IMR-90 (cell line): Measurements from ENCODE around the gene ISCU. TPM values are rescaled to one million over a fixed set of nuclear protein-coding genes. Genes with fewer than 3 reads are reported as not detected.
A peak's percentile ranks its signal among the peaks of the same experiment; 100 is the strongest.

ENCODE experiments used
- ATAC-seq: fragments of 200-7000 bp; cut with Tn5 transposase; 2 replicates; pipeline ENCODE4 v1.9.1; 2020; ENCODE audit warnings: low read depth, mild to moderate bottlenecking, moderate library complexity
- BruUV-seq: library from RNA; stranded (reverse); fragments of 400-500 nt; replicated peaks from 2 replicates; lab custom pipeline; 2021; lab: Mats Ljungman, UMichigan
- CTCF ChIA-PET: fragments of 300-600 bp; formaldehyde crosslinking; extraction: SDS; loops from one replicate; lab custom pipeline; 2021; ENCODE audit warnings: antibody characterized with exemption; lab: Yijun Ruan, JAX
- POLR2A ChIA-PET: fragments of 300-600 bp; sonication (Branson Sonifier 250); formaldehyde crosslinking; loops from one replicate; lab custom pipeline; 2022; ENCODE audit warnings: antibody characterized with exemption; ENCODE audit not compliant: unreplicated experiment; lab: Charles Lee
- DNase-seq: peaks from one replicate; pipeline ENCODE4 v3.0.0; 2013
- H2AFZ ChIP-seq: replicated peaks from 2 replicates; pipeline ENCODE3; 2013; ENCODE audit warnings: low read length, mild to moderate bottlenecking; ENCODE audit not compliant: poor library complexity
- H2AK5ac ChIP-seq: 2 replicates; pipeline ENCODE4 v1.6.1; 2013; ENCODE audit warnings: low read depth, low read length, inconsistent platforms
- H2AK9ac ChIP-seq: replicated peaks from 2 replicates; pipeline ENCODE3; 2013; ENCODE audit warnings: mild to moderate bottlenecking, low read depth, low read length, moderate library complexity; ENCODE audit not compliant: poor library complexity
- H2BK120ac ChIP-seq: 2 replicates; pipeline ENCODE4 v1.6.1; 2013; ENCODE audit warnings: low read depth, low read length, inconsistent platforms
- H2BK15ac ChIP-seq: 3 replicates; pipeline ENCODE4 v1.6.1; 2013; ENCODE audit warnings: low read depth, low read length, inconsistent platforms
- H2BK20ac ChIP-seq: 2 replicates; pipeline ENCODE4 v1.6.1; 2013; ENCODE audit warnings: low read depth, mild to moderate bottlenecking, inconsistent platforms, low read length, moderate library complexity
- H2BK5ac ChIP-seq: 2 replicates; pipeline ENCODE4 v1.6.1; 2013; ENCODE audit warnings: mild to moderate bottlenecking, low read depth, low read length, inconsistent platforms; ENCODE audit not compliant: poor library complexity, severe bottlenecking
- H3K14ac ChIP-seq: replicated peaks from 2 replicates; pipeline ENCODE4 v1.6.1; 2013; ENCODE audit warnings: low read depth, low read length, inconsistent platforms
- H3K18ac ChIP-seq: 2 replicates; pipeline ENCODE4 v1.6.1; 2013; ENCODE audit warnings: low read depth, low read length, control low read depth
- H3K23ac ChIP-seq: 2 replicates; pipeline ENCODE4 v1.6.1; 2013; ENCODE audit warnings: low read depth, low read length, inconsistent platforms
- H3K27ac ChIP-seq: 2 replicates; pipeline ENCODE4 v1.5.1; 2013; ENCODE audit warnings: mild to moderate bottlenecking, control low read depth, low read length; ENCODE audit not compliant: insufficient read depth
- H3K27me3 ChIP-seq: 2 replicates; pipeline ENCODE4 v1.6.1; 2013; ENCODE audit warnings: low read length; ENCODE audit not compliant: control insufficient read depth, insufficient read depth
- H3K36me3 ChIP-seq: 2 replicates; pipeline ENCODE4 v1.6.1; 2013; ENCODE audit warnings: low read length, mixed read lengths; ENCODE audit not compliant: control insufficient read depth, insufficient read depth
- H3K4ac ChIP-seq: 2 replicates; pipeline ENCODE4 v1.6.1; 2013; ENCODE audit warnings: low read depth, low read length, inconsistent platforms
- H3K4me1 ChIP-seq: 2 replicates; pipeline ENCODE4 v1.6.1; 2013; ENCODE audit warnings: low read length, mixed read lengths; ENCODE audit not compliant: control insufficient read depth, insufficient read depth
- H3K4me2 ChIP-seq: 2 replicates; pipeline ENCODE4 v1.6.1; 2013; ENCODE audit warnings: low read depth, mild to moderate bottlenecking, control low read depth, low read length, moderate library complexity
- H3K4me3 ChIP-seq: 2 replicates; pipeline ENCODE4 v1.5.1; 2013; ENCODE audit warnings: low read depth, mild to moderate bottlenecking, control low read depth, low read length, moderate library complexity; ENCODE audit not compliant: insufficient read depth
- H3K56ac ChIP-seq: 2 replicates; pipeline ENCODE4 v1.6.1; 2013; ENCODE audit warnings: low read length, inconsistent platforms; ENCODE audit not compliant: insufficient read depth; ENCODE audit errors: extremely low read depth
- H3K79me1 ChIP-seq, 2 experiments: 2 replicates each; pipeline ENCODE4 v1.6.1; 2013; ENCODE audit warnings: low read length in 2 of 2, inconsistent platforms in 1 of 2, low read depth in 1 of 2
- H3K9ac ChIP-seq: 2 replicates; pipeline ENCODE4 v1.6.1; 2013; ENCODE audit warnings: low read depth, low read length, control low read depth
- H3K9me1 ChIP-seq: 2 replicates; pipeline ENCODE4 v1.6.1; 2013; ENCODE audit warnings: low read length, inconsistent platforms; ENCODE audit not compliant: insufficient read depth
- H3K9me3 ChIP-seq: 2 replicates; pipeline ENCODE4 v1.6.1; 2013; ENCODE audit warnings: low read length; ENCODE audit not compliant: control insufficient read depth, insufficient read depth
- H4K20me1 ChIP-seq: 2 replicates; pipeline ENCODE4 v1.6.1; 2013; ENCODE audit warnings: low read length, inconsistent platforms; ENCODE audit not compliant: insufficient read depth
- H4K5ac ChIP-seq: 2 replicates; pipeline ENCODE4 v1.6.1; 2013; ENCODE audit warnings: mild to moderate bottlenecking, low read depth, low read length, control low read depth
- H4K8ac ChIP-seq, 2 experiments: 2 replicates each; pipeline ENCODE4 v1.6.1; 2013; ENCODE audit warnings: low read depth in 2 of 2, low read length in 2 of 2, control low read depth in 1 of 2, inconsistent platforms in 1 of 2
- H4K91ac ChIP-seq: 2 replicates; pipeline ENCODE4 v1.6.1; 2013; ENCODE audit warnings: low read depth, low read length, inconsistent platforms; ENCODE audit not compliant: insufficient read depth
- FOS ChIP-seq: fragments of 150-350 bp; IDR thresholded peaks from 2 replicates; pipeline ENCODE4 v1.6.1; 2016; ENCODE audit warnings: low read depth, low read length
- WGBS, 2 experiments: methylation state at CpG; one replicate each; pipeline versions ENCODE4 v1.1.5 to v1.1.7; 2013; ENCODE audit warnings: missing lambda C conversion rate in 2 of 2; ENCODE audit not compliant: insufficient read length in 1 of 2; ENCODE audit errors: extremely low coverage in 2 of 2; 5-methylcytosine and 5-hydroxymethylcytosine counted together
- dilution Hi-C: fragments of 300-500 bp; cut with HindIII; formaldehyde crosslinking; loops from one replicate; pipeline ENCODE4 v1.14.3; 2018; ENCODE audit warnings: low sequenced_read_pairs; ENCODE audit not compliant: unreplicated experiment
- in situ Hi-C: fragments of 300-500 bp; cut with MboI; formaldehyde crosslinking; loops from 3 replicates; pipeline ENCODE4 v1.14.3; 2019; ENCODE audit warnings: low sequenced_read_pairs, inconsistent platforms, mixed read lengths
- intact Hi-C: fragments of 100-400 bp; cut with micrococcal nuclease; formaldehyde crosslinking; loops from 2 replicates; pipeline ENCODE4 v1.10.0; 2022
- polyA plus RNA-seq, 3 experiments: library from polyadenylated mRNA; depleted of rRNA; stranded (reverse); fragments of >200 nt; gene quantifications; 2 replicates each; pipeline ENCODE4 v1.2.3, GENCODE V29; 2012; ENCODE audit warnings: low replicate concordance in 1 of 3
- total RNA-seq: library from RNA; depleted of rRNA; stranded (reverse); fragments of >200 nt; gene quantifications from 2 replicates; pipeline ENCODE4 v1.2.3, GENCODE V29; 2012

ISCU gene
- total and polyA plus RNA-seq, 2 of the 4 experiments (the other 2 are of a cell fraction) = 52.7 to 87.2 TPM

- peaks cover 6% of the 10 kb centered on the region; the same call in 1 of the 2 replicates for H3K9me1 ChIP-seq
- H4K5ac ChIP-seq = no peak overlapping the region
- no peak overlapping the region for H3K56ac ChIP-seq
- no peak overlapping the region for H2AFZ ChIP-seq
- intact Hi-C loops (no loop called here), dilution Hi-C loops (no loop called here), in situ Hi-C loops (loop anchor here (5.0 kb wide), 1 partner anchor 47 kb away; no protein-coding TSS in a partner anchor)
- no peak overlapping the region for H3K14ac ChIP-seq
- no peak overlapping the region for H3K9ac ChIP-seq
- no peaks in the 10 kb centered on the region for H3K36me3 ChIP-seq
- no peak overlapping the region for H3K4me2 ChIP-seq
- no peak overlapping the region for H2BK20ac ChIP-seq
- H3K9me3 ChIP-seq = peaks cover 3% of the 10 kb centered on the region; the same call in 1 of the 2 replicates
- TF ChIP-seq FOS = no peak
- ChIA-PET CTCF (no interaction called here), POLR2A (no interaction called here)
- 92% methylated on average over 4 of the region's 6 CpGs; no CpG with 5 or more reads in 1 of the 2 experiments for WGBS, 2 experiments
- H3K27me3 ChIP-seq = no peaks in the 10 kb centered on the region
- no TSS peak for BruUV-seq
- H2BK120ac ChIP-seq = no peak overlapping the region
- H3K27ac ChIP-seq = no peak overlapping the region
- H2BK15ac ChIP-seq = no peak overlapping the region
- H3K4me1 ChIP-seq = peaks cover 11% of the 10 kb centered on the region
- DNase-seq = no peak
- peaks cover 0 to 5% of the 10 kb centered on the region in 2 experiments; a peak in 1 of 4 replicates for H3K79me1 ChIP-seq
- H2AK9ac ChIP-seq = no peak overlapping the region
- no peak overlapping the region for H4K91ac ChIP-seq
- H3K23ac ChIP-seq = no peak overlapping the region
- H2AK5ac ChIP-seq = 0 out of 2 replicates have a peak overlapping the region, but pooled peaks have one; percentile 12
- no peak for ATAC-seq
- H4K8ac ChIP-seq = no peak overlapping the region
- H3K4ac ChIP-seq = no peak overlapping the region
- H2BK5ac ChIP-seq = no peak overlapping the region
- H4K20me1 ChIP-seq = no peaks in the 10 kb centered on the region
- no peak overlapping the region for H3K18ac ChIP-seq
- H3K4me3 ChIP-seq = no peak overlapping the region
These were observed 52.2 kb downstream of the ISCU start for GRCh38 chr12:108614639-108615038.
